OCI-LY1 (cell line): ENCODE measurements around the gene SIGLEC8.

Experiments
- H2AFZ ChIP-seq: fragments of 200-600 bp; sonication (generic), shearing (Covaris generic); 2 replicates; pipeline ENCODE4 v1.6.0; 2014; ENCODE audit warnings: antibody characterized with exemption, mild to moderate bottlenecking, low read length
- H3F3A ChIP-seq: fragments of 200-600 bp; sonication (generic), shearing (Covaris generic); 2 replicates; pipeline ENCODE4 v1.6.0; 2014; ENCODE audit warnings: mild to moderate bottlenecking, antibody characterized with exemption, low read length, moderate library complexity; ENCODE audit not compliant: insufficient read depth
- H3K27ac ChIP-seq: fragments of 200-600 bp; sonication (generic); 2 replicates; pipeline ENCODE4 v1.5.1; 2014; ENCODE audit warnings: low read length, mixed run types, mild to moderate bottlenecking, low read depth; ENCODE audit not compliant: poor library complexity, severe bottlenecking
- H3K27me3 ChIP-seq: fragments of 200-600 bp; sonication (generic); 2 replicates; pipeline ENCODE4 v1.6.0; 2014; ENCODE audit warnings: antibody characterized with exemption, mild to moderate bottlenecking, low read length, moderate library complexity; ENCODE audit not compliant: insufficient read depth
- H3K36me3 ChIP-seq: fragments of 200-600 bp; sonication (generic); 2 replicates; pipeline ENCODE4 v1.6.1; 2014; ENCODE audit warnings: mild to moderate bottlenecking, antibody characterized with exemption, low read length, moderate library complexity, mixed read lengths; ENCODE audit not compliant: insufficient read depth
- H3K4me1 ChIP-seq: fragments of 200-600 bp; sonication (generic); 2 replicates; pipeline ENCODE4 v1.5.1; 2014; ENCODE audit warnings: mild to moderate bottlenecking, low read length, moderate library complexity; ENCODE audit not compliant: insufficient read depth, severe bottlenecking
- H3K4me2 ChIP-seq: fragments of 200-600 bp; sonication (generic), shearing (Covaris generic); 2 replicates; pipeline ENCODE4 v1.6.1; 2014; ENCODE audit warnings: low read length
- H3K4me3 ChIP-seq: fragments of 200-600 bp; sonication (generic); 2 replicates; pipeline ENCODE4 v1.5.1; 2014; ENCODE audit warnings: low read length, low read depth, mild to moderate bottlenecking, mixed read lengths; ENCODE audit not compliant: poor library complexity, severe bottlenecking
- H3K79me2 ChIP-seq: fragments of 200-600 bp; shearing (Covaris generic); 2 replicates; pipeline ENCODE4 v1.6.1; 2016; ENCODE audit warnings: mixed run types, low read length, mixed read lengths; ENCODE audit not compliant: insufficient read depth
- H3K9ac ChIP-seq: fragments of 200-600 bp; sonication (generic), shearing (Covaris generic); 2 replicates; pipeline ENCODE4 v1.6.1; 2014; ENCODE audit warnings: mild to moderate bottlenecking, low read length, mixed read lengths
- H3K9me2 ChIP-seq: fragments of 200-600 bp; sonication (generic), shearing (Covaris generic); 2 replicates; pipeline ENCODE4 v1.6.1; 2014; ENCODE audit warnings: low read depth, mild to moderate bottlenecking, low read length, mixed read lengths
- H3K9me3 ChIP-seq: fragments of 200-600 bp; shearing (Covaris generic); 2 replicates; pipeline ENCODE4 v1.6.1; 2014; ENCODE audit warnings: low read length, mixed read lengths
- H4K20me1 ChIP-seq: fragments of 200-600 bp; sonication (generic), shearing (Covaris generic); 2 replicates; pipeline ENCODE4 v1.6.0; 2016; ENCODE audit warnings: mild to moderate bottlenecking, low read length; ENCODE audit not compliant: insufficient read depth
- CTCF ChIP-seq: fragments of 200-600 bp; sonication (generic), shearing (Covaris generic); IDR thresholded peaks from 2 replicates; pipeline ENCODE4 v1.5.1; 2017; ENCODE audit warnings: mild to moderate bottlenecking, antibody characterized with exemption, low read length, moderate library complexity, mixed read lengths
- EZH2 ChIP-seq: fragments of 200-600 bp; sonication (generic), shearing (Covaris generic); IDR thresholded peaks from 2 replicates; pipeline ENCODE4 v1.8.0; 2017; ENCODE audit warnings: borderline replicate concordance, mixed run types, mild to moderate bottlenecking, antibody characterized with exemption, low read length, moderate library complexity, mixed read lengths

SIGLEC8 gene

GRCh38 chr19:51439021-51439465, 19.2 kb downstream of the SIGLEC8 start:
- Histone ChIP-seq H3K9me2 (no peaks in the 10 kb centered on the region), H3K36me3 (no peaks in the 10 kb centered on the region), H3K4me1 (peaks cover 18% of the 10 kb centered on the region), H4K20me1 (no peaks in the 10 kb centered on the region), H3K9ac (no peak overlapping the region), H3K9me3 (no peaks in the 10 kb centered on the region), H3K4me2 (no peak overlapping the region), H3K27ac (no peak overlapping the region), H3F3A (no peaks in the 10 kb centered on the region), H3K4me3 (no peak overlapping the region), H3K79me2 (no peaks in the 10 kb centered on the region), H3K27me3 (peaks cover 8% of the 10 kb centered on the region; the same call in 1 of the 2 replicates), H2AFZ (no peak overlapping the region)
- TF ChIP-seq EZH2 = no peak
- peak; percentile 75 for TF ChIP-seq CTCF

GRCh38 chr19:51434456-51434855, 23.8 kb downstream of the SIGLEC8 start:
- no peaks in the 10 kb centered on the region for H4K20me1 ChIP-seq
- no peak overlapping the region for H3K9ac ChIP-seq
- no peaks in the 10 kb centered on the region for H3K4me1 ChIP-seq
- no peaks in the 10 kb centered on the region for H3K9me2 ChIP-seq
- no peaks in the 10 kb centered on the region for H3K79me2 ChIP-seq
- H3F3A ChIP-seq = no peaks in the 10 kb centered on the region
- H3K27ac ChIP-seq = no peak overlapping the region
- H3K9me3 ChIP-seq = no peaks in the 10 kb centered on the region
- TF ChIP-seq EZH2 (no peak), CTCF (no peak)
- no peak overlapping the region for H3K4me3 ChIP-seq
- H3K27me3 ChIP-seq = peaks cover 10% of the 10 kb centered on the region; the same call in 1 of the 2 replicates
- no peak overlapping the region for H2AFZ ChIP-seq
- H3K36me3 ChIP-seq = no peaks in the 10 kb centered on the region
- no peak overlapping the region for H3K4me2 ChIP-seq

- no peak overlapping the region for H3K4me2 ChIP-seq
- no peak overlapping the region for H2AFZ ChIP-seq
- peaks cover 16% of the 10 kb centered on the region; the same call in 1 of the 2 replicates for H3K27me3 ChIP-seq
- H3F3A ChIP-seq = no peaks in the 10 kb centered on the region
- no peaks in the 10 kb centered on the region for H3K4me1 ChIP-seq
- H3K9me2 ChIP-seq = no peaks in the 10 kb centered on the region
- TF ChIP-seq CTCF = no peak
- no peak for TF ChIP-seq EZH2
- H3K9ac ChIP-seq = no peak overlapping the region
- H3K4me3 ChIP-seq = no peak overlapping the region
- no peak overlapping the region for H3K27ac ChIP-seq
- no peaks in the 10 kb centered on the region for H3K36me3 ChIP-seq
- no peaks in the 10 kb centered on the region for H3K9me3 ChIP-seq
- no peaks in the 10 kb centered on the region for H3K79me2 ChIP-seq
- H4K20me1 ChIP-seq = no peaks in the 10 kb centered on the region
These were observed 25.2 kb downstream of the SIGLEC8 start for GRCh38 chr19:51433043-51433442.
